IPS-18a (cell line): Measurements from ENCODE around the gene FHIT.
"Not testable (repeated sequence)": the region's sequence is repeated elsewhere in the genome, so short reads cannot be mapped to it uniquely, and the experiment has no call there.

ENCODE experiments used
- H3K27ac ChIP-seq: one replicate; pipeline ENCODE4 v1.5.1; 2013; ENCODE audit warnings: low read length
- H3K27me3 ChIP-seq: one replicate; pipeline ENCODE4 v1.6.1; 2013; ENCODE audit warnings: mild to moderate bottlenecking, low read length; ENCODE audit not compliant: control insufficient read depth, insufficient read depth
- H3K36me3 ChIP-seq: one replicate; pipeline ENCODE4 v1.6.1; 2013; ENCODE audit warnings: low read depth, low read length; ENCODE audit not compliant: control insufficient read depth
- H3K4me1 ChIP-seq: one replicate; pipeline ENCODE4 v1.6.1; 2013; ENCODE audit warnings: low read depth, low read length; ENCODE audit not compliant: control insufficient read depth
- H3K4me3 ChIP-seq: one replicate; pipeline ENCODE4 v1.5.1; 2013; ENCODE audit warnings: low read length
- H3K9ac ChIP-seq: one replicate; pipeline ENCODE4 v1.6.1; 2013; ENCODE audit warnings: mild to moderate bottlenecking, low read length, moderate library complexity
- H3K9me3 ChIP-seq: one replicate; pipeline ENCODE4 v1.6.1; 2013; ENCODE audit warnings: low read depth, low read length; ENCODE audit not compliant: control insufficient read depth

The FHIT gene

DNA sequence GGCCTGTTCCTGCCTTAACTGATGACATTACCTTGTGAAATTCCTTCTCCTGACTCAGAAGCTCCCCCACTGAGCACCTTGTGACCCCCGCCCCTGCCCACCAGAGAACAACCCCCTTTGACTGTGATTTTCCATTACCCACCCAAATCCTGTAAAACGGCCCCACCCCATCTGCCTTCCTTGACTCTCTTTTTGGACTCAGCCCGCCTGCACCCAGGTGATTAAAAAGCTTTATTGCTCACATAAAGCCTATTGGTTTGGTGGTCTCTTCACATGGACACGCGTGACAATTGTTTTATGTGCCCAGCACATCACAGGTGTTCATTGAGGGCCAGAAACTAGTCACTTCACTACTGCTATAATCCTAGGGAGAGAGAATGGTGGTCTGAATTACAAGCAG is 1448.8 kb downstream of the FHIT start:
- H3K9ac ChIP-seq, H3K9me3 ChIP-seq, H3K27ac ChIP-seq, H3K27me3 ChIP-seq, H3K4me3 ChIP-seq, H3K4me1 ChIP-seq, H3K36me3 ChIP-seq: not testable (repeated sequence)

DNA sequence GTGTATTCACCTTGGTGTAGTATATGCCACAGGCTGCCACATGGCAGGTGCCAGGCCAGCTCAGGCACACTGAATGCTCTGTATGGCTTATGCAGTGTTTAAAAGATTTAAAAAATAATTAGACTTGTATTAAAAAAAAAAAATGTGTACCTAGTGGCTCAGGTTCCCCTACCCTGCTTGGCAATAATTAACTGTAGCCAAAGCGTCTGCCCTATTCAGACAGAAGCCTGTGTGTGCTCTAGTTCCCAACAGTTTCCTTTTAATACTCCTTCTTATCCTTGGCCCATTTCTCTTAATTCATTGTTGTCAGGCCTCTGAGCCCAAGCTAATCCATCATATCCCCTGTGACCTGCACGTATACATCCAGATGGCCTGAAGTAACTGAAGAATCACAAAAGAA is 1449.2 kb downstream of the FHIT start:
- H3K9ac ChIP-seq: no peak overlapping the region
- H3K36me3 ChIP-seq: no peaks in the 10 kb centered on the region
- H3K27ac ChIP-seq: no peak overlapping the region
- peaks cover 8% of the 10 kb centered on the region for H3K4me1 ChIP-seq
- no peaks in the 10 kb centered on the region for H3K27me3 ChIP-seq
- H3K4me3 ChIP-seq: no peak overlapping the region
- no peaks in the 10 kb centered on the region for H3K9me3 ChIP-seq

DNA sequence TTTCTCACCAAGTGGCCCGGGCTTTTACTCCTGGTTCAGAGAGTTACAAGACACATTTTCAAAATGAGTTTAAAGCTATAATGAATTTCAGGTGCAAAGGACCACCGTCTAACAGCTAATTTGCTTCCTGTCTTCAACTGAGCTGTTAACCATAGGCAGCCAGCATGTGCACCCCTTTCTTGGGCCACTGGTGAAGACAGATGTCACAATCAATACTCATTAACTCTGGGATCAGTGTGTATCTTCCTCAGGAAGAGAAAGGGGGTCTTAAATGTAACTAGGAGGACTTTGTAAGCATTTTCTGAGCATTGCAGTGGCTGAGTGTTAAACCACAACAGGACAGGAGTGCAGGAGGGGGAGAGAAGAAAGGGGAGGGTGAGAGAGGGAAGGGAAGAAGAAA is 1450.8 kb downstream of the FHIT start:
- Histone ChIP-seq H3K27ac (no peak overlapping the region), H3K36me3 (no peaks in the 10 kb centered on the region), H3K4me3 (no peak overlapping the region), H3K4me1 (peaks cover 8% of the 10 kb centered on the region), H3K9ac (no peak overlapping the region), H3K27me3 (no peaks in the 10 kb centered on the region), H3K9me3 (no peaks in the 10 kb centered on the region)

DNA sequence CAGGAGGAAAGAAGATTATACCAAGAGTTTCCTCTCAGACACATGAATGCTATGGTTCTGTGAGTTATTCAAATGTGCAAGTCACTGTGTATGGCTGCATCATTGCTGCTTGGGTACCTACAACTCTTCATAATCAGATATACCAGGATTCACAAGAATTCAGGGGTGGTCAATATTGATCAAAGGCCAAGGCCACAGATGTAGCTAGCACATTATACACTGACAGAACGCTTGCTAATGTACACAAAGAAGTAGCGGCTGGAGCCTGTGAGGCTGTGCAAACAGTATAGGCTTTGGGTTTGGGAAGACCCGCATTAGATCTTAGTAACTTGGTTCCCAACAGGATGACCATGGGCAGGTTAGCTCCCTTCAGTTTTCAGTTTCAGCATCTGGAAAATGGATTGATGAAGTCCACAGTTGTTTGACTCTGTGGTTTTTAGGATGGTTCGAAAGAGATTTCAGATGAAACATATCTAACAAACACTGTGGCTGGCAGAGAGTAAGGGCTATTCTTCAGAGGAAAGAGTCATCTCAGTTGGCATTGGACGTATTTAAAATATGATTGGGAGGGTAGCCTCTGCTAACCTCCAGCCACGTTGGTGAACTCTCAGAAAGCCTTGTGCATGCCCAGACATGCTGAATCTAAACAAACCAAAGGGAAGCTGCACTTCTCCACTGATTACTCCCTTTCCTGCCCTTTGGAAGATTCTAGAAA is 1452.7 kb downstream of the FHIT start:
- H3K4me3 ChIP-seq: no peak overlapping the region
- H3K36me3 ChIP-seq: no peaks in the 10 kb centered on the region
- H3K27me3 ChIP-seq: no peaks in the 10 kb centered on the region
- peaks cover 8% of the 10 kb centered on the region for H3K4me1 ChIP-seq
- no peak overlapping the region for H3K27ac ChIP-seq
- H3K9ac ChIP-seq: no peak overlapping the region
- no peaks in the 10 kb centered on the region for H3K9me3 ChIP-seq

DNA sequence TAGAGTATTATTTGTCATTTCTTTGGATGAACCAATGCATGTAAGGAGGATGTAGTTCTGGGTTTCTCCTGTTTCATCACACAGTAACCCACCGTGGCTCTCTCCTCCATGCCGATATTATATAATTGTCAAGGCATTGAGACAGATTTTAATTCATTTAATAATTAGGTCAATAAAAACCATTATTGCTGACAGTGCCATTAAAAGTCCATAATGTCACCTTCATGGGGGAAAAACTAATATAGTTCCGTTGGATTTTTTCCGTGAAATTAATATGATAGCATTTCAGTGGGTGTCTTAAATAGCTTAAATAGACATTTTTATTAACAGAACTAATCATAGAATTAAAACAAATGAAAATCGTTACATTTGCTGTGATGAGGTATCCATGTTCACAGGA is 1453.7 kb downstream of the FHIT start:
- no peaks in the 10 kb centered on the region for H3K36me3 ChIP-seq
- H3K9ac ChIP-seq: no peak overlapping the region
- no peak overlapping the region for H3K27ac ChIP-seq
- no peaks in the 10 kb centered on the region for H3K27me3 ChIP-seq
- H3K4me3 ChIP-seq: no peak overlapping the region
- peaks cover under 1% of the 10 kb centered on the region for H3K4me1 ChIP-seq
- no peaks in the 10 kb centered on the region for H3K9me3 ChIP-seq

DNA sequence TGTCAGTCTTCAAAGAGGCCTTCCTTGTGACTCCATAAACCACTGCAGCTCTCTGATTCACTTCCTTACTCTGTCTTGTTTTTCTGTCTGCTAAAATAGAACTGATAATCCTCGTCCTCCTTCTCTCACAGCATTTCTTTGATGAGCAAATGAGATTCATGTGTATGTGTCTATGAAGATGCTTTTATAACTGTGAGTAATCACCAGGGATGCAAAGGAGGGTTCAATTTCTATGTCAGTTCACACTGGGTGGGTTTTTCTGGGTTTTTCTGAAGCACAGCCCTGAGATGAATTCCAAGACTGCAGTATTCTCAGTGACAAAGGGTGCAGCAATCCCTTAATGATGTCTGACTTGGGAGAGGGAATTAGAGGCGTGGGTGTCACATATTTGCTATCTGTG is 1454.8 kb downstream of the FHIT start:
- H3K27me3 ChIP-seq: no peaks in the 10 kb centered on the region
- no peaks in the 10 kb centered on the region for H3K36me3 ChIP-seq
- H3K9me3 ChIP-seq: no peaks in the 10 kb centered on the region

DNA sequence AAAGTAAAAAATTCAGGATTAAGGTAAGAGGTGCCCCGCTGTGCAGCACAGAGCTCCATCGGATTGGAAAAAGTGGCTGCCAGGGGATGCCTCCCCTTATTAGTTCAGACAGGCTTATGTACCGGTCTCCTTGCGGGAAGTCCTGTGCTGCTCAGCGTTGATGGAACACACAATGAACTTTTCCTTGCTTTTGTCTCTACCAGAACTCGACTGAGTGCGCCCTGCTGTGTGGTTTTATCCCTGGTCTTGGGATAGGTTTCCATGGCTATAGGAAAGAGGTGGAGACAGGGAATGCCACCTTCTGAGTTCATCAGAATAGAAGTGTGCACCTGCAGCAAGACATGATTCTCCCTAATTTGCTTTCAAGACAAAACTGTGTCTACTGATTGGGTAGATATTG is 1455.5 kb downstream of the FHIT start:
- Histone ChIP-seq H3K27me3 (no peaks in the 10 kb centered on the region), H3K9me3 (no peaks in the 10 kb centered on the region), H3K4me3 (no peak overlapping the region), H3K9ac (no peak overlapping the region), H3K27ac (no peak overlapping the region), H3K36me3 (no peaks in the 10 kb centered on the region), H3K4me1 (no peaks in the 10 kb centered on the region)

More for the DNA sequence above, 1454.8 kb downstream of the FHIT start:
- H3K4me3 ChIP-seq: no peak overlapping the region
- no peak overlapping the region for H3K27ac ChIP-seq
- H3K9ac ChIP-seq: no peak overlapping the region
- no peaks in the 10 kb centered on the region for H3K4me1 ChIP-seq

DNA sequence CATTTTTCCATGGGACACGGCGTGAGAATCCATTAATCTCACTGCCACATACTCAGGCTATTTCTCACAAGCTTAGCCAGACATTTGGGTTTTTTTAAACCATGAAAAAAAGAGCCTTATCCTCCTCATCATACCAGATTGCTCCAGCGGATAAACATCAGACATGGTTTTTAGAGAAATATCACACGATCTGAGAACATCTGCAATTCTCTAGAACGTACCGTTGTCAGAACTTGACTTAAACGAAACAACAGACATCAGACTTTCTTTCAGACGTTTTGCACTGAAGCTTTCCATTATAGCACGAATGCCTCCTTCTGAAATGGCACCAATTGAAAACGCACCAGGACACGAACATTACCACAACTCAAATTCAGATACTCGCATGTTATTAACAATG is 1457.3 kb downstream of the FHIT start:
- no peaks in the 10 kb centered on the region for H3K27me3 ChIP-seq
- H3K9ac ChIP-seq: no peak overlapping the region
- H3K9me3 ChIP-seq: no peaks in the 10 kb centered on the region

DNA sequence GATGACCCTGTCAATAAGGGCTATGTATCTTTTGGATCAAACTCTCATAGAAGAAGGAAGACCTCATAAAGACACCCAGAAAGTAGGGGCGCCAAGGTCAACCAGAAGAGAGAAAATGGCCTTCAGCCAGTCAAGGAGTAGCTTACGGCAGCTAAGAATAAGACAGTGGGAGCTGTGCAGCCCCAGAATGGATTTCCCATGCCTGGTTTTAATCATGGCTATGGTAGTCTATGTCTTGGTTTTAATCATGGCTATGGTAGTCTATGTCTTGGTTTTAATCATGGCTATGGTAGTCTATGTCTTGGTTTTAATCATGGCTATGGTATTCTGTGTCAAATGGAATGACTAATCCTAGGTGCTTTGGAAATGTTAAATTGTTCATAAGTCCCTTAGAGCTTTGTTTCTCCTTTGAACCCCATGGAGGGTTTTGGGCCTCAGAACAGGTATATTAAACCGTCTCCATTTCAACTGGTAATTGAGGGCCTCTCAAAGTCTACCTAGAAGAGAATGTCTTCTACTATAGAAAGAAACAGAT is 1459.4 kb downstream of the FHIT start:
- H3K27me3 ChIP-seq: no peaks in the 10 kb centered on the region
- H3K9ac ChIP-seq: no peak overlapping the region
- no peak overlapping the region for H3K27ac ChIP-seq
- no peak overlapping the region for H3K4me3 ChIP-seq
- no peaks in the 10 kb centered on the region for H3K9me3 ChIP-seq
- no peaks in the 10 kb centered on the region for H3K4me1 ChIP-seq
- H3K36me3 ChIP-seq: no peaks in the 10 kb centered on the region

More for the DNA sequence above, 1457.3 kb downstream of the FHIT start:
- Histone ChIP-seq H3K4me3 (no peak overlapping the region), H3K27ac (no peak overlapping the region), H3K36me3 (no peaks in the 10 kb centered on the region), H3K4me1 (no peaks in the 10 kb centered on the region)

DNA sequence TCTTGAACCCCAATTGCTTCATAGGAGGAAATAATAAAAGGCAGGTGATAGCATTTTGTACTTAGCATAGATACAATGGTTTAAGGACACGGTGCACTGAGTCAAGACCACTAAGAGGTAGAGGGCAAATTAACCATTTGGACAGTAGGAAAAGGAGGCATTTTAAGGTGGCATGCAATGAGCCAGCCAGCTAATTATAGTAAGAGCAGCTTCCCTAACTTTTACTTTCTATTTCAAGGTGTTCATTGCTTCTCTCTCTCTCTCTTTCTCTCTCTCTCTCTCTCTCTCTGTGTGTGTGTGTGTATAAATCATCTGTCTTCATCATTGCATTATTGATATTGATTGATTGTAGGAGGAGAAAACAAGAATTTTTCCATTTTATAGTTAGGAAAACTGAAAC is 1461.0 kb downstream of the FHIT start:
- H3K36me3 ChIP-seq: no peaks in the 10 kb centered on the region
- H3K27ac ChIP-seq: no peak overlapping the region
- H3K4me1 ChIP-seq: no peaks in the 10 kb centered on the region
- no peak overlapping the region for H3K9ac ChIP-seq
- H3K4me3 ChIP-seq: no peak overlapping the region
- no peaks in the 10 kb centered on the region for H3K27me3 ChIP-seq
- H3K9me3 ChIP-seq: no peaks in the 10 kb centered on the region

DNA sequence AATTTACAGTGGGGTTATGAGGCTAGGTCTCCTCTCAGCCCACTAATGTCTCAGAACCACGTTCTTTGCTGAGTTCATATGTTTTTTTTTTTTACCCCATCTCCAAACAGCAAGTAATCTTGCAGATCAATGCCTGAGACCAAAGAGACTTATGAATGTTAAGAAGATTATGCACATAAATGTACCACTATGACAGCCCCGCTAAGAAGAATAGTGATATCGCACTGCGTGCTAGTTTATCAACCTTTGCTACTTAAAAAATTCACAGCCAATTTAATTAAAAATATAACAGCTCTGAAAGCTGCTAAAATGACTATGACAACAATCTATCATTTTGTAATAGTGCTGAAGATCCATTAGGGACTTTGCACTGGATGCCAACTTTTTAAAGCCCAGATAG is 1462.5 kb downstream of the FHIT start:
- Histone ChIP-seq H3K4me1 (peaks cover 7% of the 10 kb centered on the region), H3K36me3 (no peaks in the 10 kb centered on the region), H3K27ac (no peak overlapping the region), H3K9ac (no peak overlapping the region), H3K4me3 (no peak overlapping the region), H3K27me3 (no peaks in the 10 kb centered on the region), H3K9me3 (no peaks in the 10 kb centered on the region)

DNA sequence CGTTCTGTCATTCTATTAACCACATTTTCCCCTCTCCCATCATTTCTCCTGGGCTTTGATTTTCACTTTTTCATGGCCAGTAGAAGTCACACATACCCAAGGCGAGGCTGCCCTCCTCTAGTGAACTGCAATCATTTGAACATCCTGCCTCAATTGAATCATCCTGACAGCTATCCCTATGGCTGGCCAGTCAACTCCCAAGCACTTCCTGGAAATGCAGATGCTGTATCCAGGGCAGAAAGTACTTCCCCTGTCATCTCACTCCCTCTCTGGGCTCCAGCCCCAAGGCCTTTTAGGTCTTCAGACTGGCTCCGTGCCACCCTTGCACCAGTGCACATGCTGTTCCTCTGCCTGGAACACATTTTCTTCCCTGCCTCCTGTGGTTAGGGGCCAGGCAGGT is 1463.1 kb downstream of the FHIT start:
- H3K9me3 ChIP-seq: no peaks in the 10 kb centered on the region
- H3K9ac ChIP-seq: no peak overlapping the region
- no peaks in the 10 kb centered on the region for H3K27me3 ChIP-seq
- peaks cover 7% of the 10 kb centered on the region for H3K4me1 ChIP-seq
- no peaks in the 10 kb centered on the region for H3K36me3 ChIP-seq
- no peak overlapping the region for H3K27ac ChIP-seq
- no peak overlapping the region for H3K4me3 ChIP-seq
